ENCODE results near the gene FGD4. TPM values are rescaled to one million over a fixed set of nuclear protein-coding genes. Genes with fewer than 3 reads are reported as not detected.

Gene FGD4
- total RNA-seq, 1 experiment from 2014 or later = 54.3 TPM

DNA sequence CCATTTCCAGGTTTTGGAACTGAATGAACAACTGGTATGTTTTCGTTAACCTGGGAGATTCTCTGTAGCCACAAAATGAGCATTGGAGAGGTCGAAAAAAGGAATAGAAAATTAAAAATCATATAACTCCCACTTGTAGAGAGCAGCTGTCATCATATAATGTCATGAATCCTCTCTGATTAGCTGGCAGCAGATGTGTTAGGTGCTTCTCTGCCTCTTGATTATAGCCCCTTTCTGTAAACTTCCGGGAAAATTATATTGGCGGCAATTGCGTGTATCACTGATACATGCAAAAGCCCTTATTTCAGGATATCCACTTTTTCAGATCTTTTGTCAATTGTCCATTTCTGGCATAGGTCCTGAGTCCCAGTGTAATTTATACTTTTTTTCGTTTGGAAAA, 31.7 kb downstream of the FGD4 start:
- peaks cover 41 to 55% (median 44%) of the 10 kb centered on the region in 3 experiments for H3K36me3 Mint-ChIP-seq (ENCODE audit: insufficient read depth in 1 of 3, low read depth in 3 of 3)
- TF ChIP-seq, protein P1, sequence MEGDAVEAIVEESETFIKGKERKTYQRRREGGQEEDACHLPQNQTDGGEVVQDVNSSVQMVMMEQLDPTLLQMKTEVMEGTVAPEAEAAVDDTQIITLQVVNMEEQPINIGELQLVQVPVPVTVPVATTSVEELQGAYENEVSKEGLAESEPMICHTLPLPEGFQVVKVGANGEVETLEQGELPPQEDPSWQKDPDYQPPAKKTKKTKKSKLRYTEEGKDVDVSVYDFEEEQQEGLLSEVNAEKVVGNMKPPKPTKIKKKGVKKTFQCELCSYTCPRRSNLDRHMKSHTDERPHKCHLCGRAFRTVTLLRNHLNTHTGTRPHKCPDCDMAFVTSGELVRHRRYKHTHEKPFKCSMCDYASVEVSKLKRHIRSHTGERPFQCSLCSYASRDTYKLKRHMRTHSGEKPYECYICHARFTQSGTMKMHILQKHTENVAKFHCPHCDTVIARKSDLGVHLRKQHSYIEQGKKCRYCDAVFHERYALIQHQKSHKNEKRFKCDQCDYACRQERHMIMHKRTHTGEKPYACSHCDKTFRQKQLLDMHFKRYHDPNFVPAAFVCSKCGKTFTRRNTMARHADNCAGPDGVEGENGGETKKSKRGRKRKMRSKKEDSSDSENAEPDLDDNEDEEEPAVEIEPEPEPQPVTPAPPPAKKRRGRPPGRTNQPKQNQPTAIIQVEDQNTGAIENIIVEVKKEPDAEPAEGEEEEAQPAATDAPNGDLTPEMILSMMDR (conservative IDR thresholded peaks at IDR 0.05) = no peak
- Histone ChIP-seq H3T11ph (ENCODE audit: low read length) (no peak overlapping the region), H4K20me1 (ENCODE audit: control insufficient read depth, insufficient read depth, insufficient read length) (no peaks in the 10 kb centered on the region), H3K27me3 (ENCODE audit: insufficient read depth, low read length) (no peaks in the 10 kb centered on the region), H4K8ac (replicated peaks; ENCODE audit: insufficient read length, low read depth, low read length) (no peak overlapping the region), H3K9ac (ENCODE audit: extremely low read depth, insufficient read length, low read length) (no peak overlapping the region), H3K79me2 (ENCODE audit: insufficient read depth, low read length) (peaks cover 14% of the 10 kb centered on the region; the same call in 1 of the 2 replicates), H3K56ac (ENCODE audit: insufficient read length, low read depth, low read length) (no peak overlapping the region), H2AFZ (ENCODE audit: low read length) (no peak overlapping the region), H4K91ac (ENCODE audit: insufficient read length, low read depth, low read length) (no peak overlapping the region), H4K5ac (ENCODE audit: insufficient read length, low read depth, low read length) (no peak overlapping the region), H3K18ac (ENCODE audit: insufficient read length, low read depth, low read length) (no peak overlapping the region), H2BK5ac (ENCODE audit: insufficient read length, low read length) (no peak overlapping the region), H3K27ac (ENCODE audit: insufficient read length, low read depth, low read length) (no peak overlapping the region), H2BK15ac (ENCODE audit: low read depth, low read length) (no peak overlapping the region), H2BK120ac (ENCODE audit: low read depth, low read length, poor library complexity, severe bottlenecking) (no peak overlapping the region), H3K23me2 (ENCODE audit: insufficient read length, low read depth, low read length, poor library complexity, severe bottlenecking) (no peaks in the 10 kb centered on the region), H3K79me1 (ENCODE audit: insufficient read depth, low read depth, low read length, poor library complexity, severe bottlenecking) (peaks cover 8% of the 10 kb centered on the region), H2BK20ac (ENCODE audit: low read depth, low read length, poor library complexity, severe bottlenecking) (no peak overlapping the region), H3K23ac (ENCODE audit: insufficient read length, low read depth, low read length) (no peak overlapping the region), H3K4me2 (ENCODE audit: insufficient read depth, insufficient read length, low read length) (no peak overlapping the region), H3K14ac (ENCODE audit: insufficient read depth, low read length) (no peak overlapping the region), H2AK5ac (ENCODE audit: insufficient read length, low read length) (no peak overlapping the region), H3K4ac (ENCODE audit: low read depth, low read length) (no peak overlapping the region), H2BK12ac (ENCODE audit: insufficient read length, low read depth, low read length) (no peak overlapping the region), H3K4me1 (ENCODE audit: insufficient read depth, low read length) (no peaks in the 10 kb centered on the region), H3K9me3 (ENCODE audit: control insufficient read depth, low read depth, low read length) (no peaks in the 10 kb centered on the region)
- H3K4me1 Mint-ChIP-seq = peaks cover 40 to 43% of the 10 kb centered on the region in 2 experiments
- no peak for DNase-seq
- H3K27me3 Mint-ChIP-seq (ENCODE audit: low read depth) = no peaks in the 10 kb centered on the region
- peak overlapping the region in 1 of 3 experiments; percentile 42; a peak in 1 of 7 replicates for H3K27ac Mint-ChIP-seq
- no CpG with 5 or more reads among the region's 6 CpGs for WGBS (ENCODE audit: extremely low coverage, insufficient read length, low lambda C conversion rate)
- H3K9me3 Mint-ChIP-seq = peaks cover 29 to 32% of the 10 kb centered on the region in 2 experiments
- H3K4me3 Mint-ChIP-seq = no peak overlapping the region
